Esophagus muscularis mucosa (tissue), 2 donors: ENCODE results near the gene LRRC43.

ENCODE experiments used
- POLR2A ChIP-seq: fragments of 450-650 bp; IDR thresholded peaks from one replicate; pipeline ENCODE4 v1.6.1; 2017; ENCODE audit warnings: antibody characterized with exemption, moderate library complexity, mild to moderate bottlenecking, low read depth
- POLR2AphosphoS5 ChIP-seq, 2 donors: sonication (generic); formaldehyde crosslinking; IDR thresholded peaks; one replicate each; pipeline ENCODE4 v1.6.1; 2017; ENCODE audit warnings: antibody characterized with exemption in 2 of 2

DNA sequence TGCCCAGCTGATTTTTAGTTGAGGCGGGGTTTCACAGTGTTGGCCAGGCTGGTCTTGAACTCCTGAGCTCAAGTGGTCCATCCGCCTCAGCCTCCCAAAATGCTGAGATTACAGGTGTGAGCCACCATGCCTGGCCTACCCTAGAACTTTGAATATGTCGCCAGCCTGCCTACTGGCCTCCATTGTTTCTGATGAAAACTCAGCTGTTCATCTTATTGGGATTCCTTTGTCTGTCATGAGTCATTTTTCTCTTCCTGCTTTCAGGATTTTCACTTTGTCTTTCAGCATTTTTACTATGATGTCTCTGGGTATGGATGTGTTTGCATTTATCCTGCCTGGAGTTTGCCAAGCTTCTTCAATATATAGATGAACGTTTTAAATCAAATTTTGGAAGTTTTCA, 12.5 kb downstream of the LRRC43 start:
- no peak for TF ChIP-seq POLR2AphosphoS5 (IDR thresholded peaks at IDR 0.05)
- TF ChIP-seq POLR2A: no peak
